LoVo (cell line): Measurements from ENCODE around the gene GJC2.
"Not testable (repeated sequence)": the region's sequence is repeated elsewhere in the genome, so short reads cannot be mapped to it uniquely, and the experiment has no call there.

Experiments
- DNase-seq: peaks from one replicate; pipeline ENCODE4 v3.0.0-alpha.2; 2016; ENCODE audit warnings: low spot score

The GJC2 gene

GRCh38 chr1:228149406-228150119 lies at the start of gene GJC2:
TSS of gene GJC2 (plus strand) at chr1:228149930. CDS start at chr1:228157759, 7,829 bp downstream.
- no peak for DNase-seq

DNA sequence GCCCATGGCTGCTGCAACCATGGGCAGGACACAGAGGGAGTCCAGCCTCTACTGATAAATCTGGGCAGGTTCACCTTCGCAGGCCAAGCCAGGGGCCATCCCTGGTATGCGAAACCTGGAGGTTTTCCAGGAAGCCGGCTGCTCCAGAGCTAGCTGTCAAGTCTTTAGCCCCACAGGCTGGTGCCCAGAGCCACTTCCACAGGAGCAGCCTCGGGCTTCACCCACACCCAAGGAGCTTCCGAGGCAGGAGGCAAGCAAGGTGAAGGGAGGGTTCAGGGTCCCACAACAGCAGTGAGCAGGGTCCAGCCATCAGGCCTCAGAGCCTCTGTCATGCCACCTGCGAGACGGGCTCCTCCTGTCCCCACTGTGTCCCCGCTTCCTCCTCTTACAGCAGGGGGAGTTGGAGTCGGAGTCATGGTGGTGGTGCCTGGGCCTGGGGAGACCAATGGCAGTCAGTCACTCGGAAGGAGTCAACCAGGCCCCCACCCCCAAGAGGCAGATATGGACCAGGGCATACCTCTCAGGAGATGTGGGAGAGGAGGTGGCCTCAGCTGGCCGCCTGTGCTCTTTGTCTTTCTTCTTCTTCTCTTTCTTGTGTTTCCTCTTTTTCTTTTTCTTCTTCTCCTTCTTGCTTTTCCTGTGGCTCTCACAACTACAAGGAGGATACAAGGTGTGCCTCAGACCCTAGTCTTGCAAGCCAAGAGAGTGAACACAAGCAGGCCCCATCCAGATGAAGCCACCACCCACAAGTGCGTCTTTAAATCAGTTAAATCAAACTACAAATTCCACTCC lies 48.7 kb upstream of the GJC2 start:
- no peak for DNase-seq

- no peak for DNase-seq
Measured at GRCh38 chr1:228101614-228101993, 48.1 kb upstream of the GJC2 start.

DNA sequence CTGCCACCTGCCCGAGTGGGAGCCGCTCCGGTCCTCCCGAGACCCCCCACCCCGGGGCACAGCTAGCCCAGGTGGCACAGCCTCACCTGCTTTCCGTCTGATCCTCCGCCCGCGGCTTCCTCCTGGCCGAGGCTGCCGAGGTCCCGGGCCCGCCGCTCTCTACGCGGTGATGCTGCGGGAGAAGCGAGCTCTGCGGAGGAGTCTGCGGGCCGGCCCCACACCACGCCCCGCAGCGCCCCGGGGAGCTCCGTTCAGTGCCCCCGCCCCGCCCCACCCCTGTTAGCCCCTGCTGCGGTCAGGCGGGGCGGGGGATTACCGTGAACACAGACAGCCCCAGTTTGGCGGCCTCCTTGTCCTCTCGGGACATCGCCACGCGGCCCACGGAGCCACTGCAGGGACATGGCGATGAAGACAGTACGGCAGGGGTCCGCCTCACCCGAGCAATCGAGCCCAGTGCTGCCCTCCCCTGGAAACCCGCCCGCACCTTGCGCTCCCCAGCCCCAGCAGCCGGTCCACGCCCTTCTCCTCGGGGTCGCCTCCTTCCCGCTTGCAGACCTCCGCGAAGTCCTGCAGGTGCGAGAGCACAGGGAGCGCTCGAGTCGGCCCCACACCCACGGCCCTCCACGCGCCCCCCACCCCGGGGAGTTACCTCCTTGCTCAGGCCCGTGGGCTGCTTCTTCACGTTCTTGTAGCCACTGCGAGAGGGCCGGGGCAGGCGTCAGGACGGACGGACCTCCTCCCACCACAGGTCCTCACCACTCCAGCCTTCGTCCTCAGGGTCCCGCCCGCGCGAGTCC lies 47.5 kb upstream of the GJC2 start:
- DNase-seq = peak; percentile 61

DNA sequence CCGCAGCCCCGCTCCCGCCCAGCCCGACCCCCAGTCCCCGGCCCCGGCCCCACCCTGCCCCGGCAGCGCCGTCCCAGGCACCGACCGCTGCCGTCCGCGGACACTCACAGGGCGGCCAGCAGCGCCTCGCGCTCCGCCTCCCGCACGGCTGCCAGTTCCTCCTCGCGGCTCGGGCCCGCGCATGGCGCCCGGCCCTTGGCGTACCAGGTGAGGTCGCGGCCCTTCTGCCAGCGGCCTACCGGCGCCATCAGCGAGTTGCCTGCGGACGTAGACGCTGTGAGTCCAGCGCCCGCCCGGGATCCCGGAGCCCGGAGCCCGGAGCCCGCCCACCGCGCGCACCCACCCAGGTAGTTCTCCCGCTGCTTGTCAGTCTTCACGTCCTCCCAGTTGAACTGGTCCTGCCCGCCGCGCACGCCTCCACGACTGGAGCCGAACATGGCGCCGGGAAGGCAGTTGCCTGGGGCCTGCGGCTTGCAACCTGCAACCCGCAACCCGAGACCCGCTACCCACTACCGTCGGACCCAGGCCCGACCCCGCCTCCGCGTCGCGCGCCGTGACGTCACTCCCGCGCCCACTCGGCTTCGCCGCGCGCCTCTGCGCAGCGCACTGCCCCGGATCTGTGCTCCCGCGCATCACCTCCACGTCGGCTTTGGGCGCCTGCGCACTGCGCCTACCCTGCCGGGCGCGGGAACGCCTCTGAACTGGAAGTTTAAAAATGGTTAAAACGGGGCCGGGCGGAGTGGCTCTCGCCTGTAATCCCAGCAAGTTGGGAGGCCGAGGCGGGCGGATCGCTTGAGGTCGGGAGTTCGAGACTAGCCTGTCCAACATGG lies 46.7 kb upstream of the GJC2 start, which contains the start of gene C1orf35:
TSS of gene C1orf35 (minus strand) at position 535 of the 830 bp plus-strand sequence. CDS start at position 437, 98 bp downstream.
- DNase-seq = peak; percentile 92

- DNase-seq = no peak
Measured at GRCh38 chr1:228104526-228105269, 45.0 kb upstream of the GJC2 start.

GRCh38 chr1:228105270-228105995 lies 44.3 kb upstream of the GJC2 start:
- DNase-seq = no peak

GRCh38 chr1:228105996-228106799 lies 43.5 kb upstream of the GJC2 start:
- no peak for DNase-seq

GRCh38 chr1:228106800-228107054 lies 43.0 kb upstream of the GJC2 start:
- DNase-seq = no peak

- DNase-seq = no peak
Measured at GRCh38 chr1:228107636-228108035, 42.1 kb upstream of the GJC2 start.

GRCh38 chr1:228108055-228108690 lies 41.6 kb upstream of the GJC2 start:
- no peak for DNase-seq

- DNase-seq = no peak
Measured at GRCh38 chr1:228108742-228109072, 41.0 kb upstream of the GJC2 start.

- DNase-seq = peak; percentile 96
Measured at GRCh38 chr1:228109073-228109961, 40.4 kb upstream of the GJC2 start, which contains the start of gene MRPL55. TSS of gene MRPL55 (minus strand) at chr1:228109299. CDS start at chr1:228108260, 1,039 bp downstream.

GRCh38 chr1:228109962-228110488 lies 39.7 kb upstream of the GJC2 start:
- DNase-seq = peak; percentile 26

- no peak for DNase-seq
Measured at GRCh38 chr1:228110556-228110955, 39.2 kb upstream of the GJC2 start.

DNA sequence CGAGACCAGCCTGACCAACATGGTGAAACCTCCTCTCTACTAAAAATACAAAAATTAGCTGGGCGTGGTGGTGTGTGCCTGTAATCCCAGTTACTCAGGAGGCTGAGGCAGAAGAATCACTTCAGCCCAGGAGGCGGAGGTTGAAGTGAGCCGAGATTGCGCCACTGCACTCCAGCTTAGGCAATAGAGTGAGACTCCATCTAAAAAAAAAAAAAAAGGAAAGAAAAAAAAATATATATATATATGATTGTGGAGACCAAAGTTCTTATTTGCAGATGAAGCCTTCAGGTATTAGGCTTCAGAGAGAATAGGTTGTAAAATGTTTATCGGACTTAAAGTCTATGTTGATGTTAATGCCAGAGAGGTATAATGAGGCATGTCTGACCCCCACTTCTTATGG lies 38.4 kb upstream of the GJC2 start:
- DNase-seq = not testable (repeated sequence)

DNA sequence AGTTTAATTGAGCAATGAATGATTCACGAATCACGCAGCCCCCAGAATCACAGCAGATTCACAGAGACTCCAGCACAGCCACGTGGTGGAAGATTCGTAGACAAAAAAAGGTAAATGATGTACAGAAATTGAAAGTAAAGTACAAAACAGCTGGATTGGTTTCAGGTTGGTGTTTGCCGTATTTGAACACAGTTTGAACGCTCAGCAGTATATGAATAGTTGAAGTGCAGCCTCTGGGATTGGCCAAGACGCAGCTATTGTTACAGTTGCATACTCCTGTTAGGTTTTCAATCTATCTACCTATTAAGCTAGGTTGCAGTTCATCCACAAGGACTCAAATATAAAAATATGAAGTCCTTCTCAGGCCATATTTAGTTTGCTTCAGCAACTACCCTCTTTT lies 37.6 kb upstream of the GJC2 start:
- no peak for DNase-seq

GRCh38 chr1:228112617-228113016 lies 37.1 kb upstream of the GJC2 start:
- no peak for DNase-seq
